GM08714 (cell line): ENCODE data around the gene CACNA1C.

Experiments
- H3K4me3 ChIP-seq: fragments of 200-500 bp; sonication (Bioruptor generic); 2 replicates; pipeline ENCODE4 v1.5.1; 2014; ENCODE audit warnings: mild to moderate bottlenecking, low read length, inconsistent platforms
- ZNF274 ChIP-seq: IDR thresholded peaks from 2 replicates; pipeline ENCODE4 v1.6.1; 2012; ENCODE audit warnings: mild to moderate bottlenecking, low read depth, low read length

Gene CACNA1C

DNA sequence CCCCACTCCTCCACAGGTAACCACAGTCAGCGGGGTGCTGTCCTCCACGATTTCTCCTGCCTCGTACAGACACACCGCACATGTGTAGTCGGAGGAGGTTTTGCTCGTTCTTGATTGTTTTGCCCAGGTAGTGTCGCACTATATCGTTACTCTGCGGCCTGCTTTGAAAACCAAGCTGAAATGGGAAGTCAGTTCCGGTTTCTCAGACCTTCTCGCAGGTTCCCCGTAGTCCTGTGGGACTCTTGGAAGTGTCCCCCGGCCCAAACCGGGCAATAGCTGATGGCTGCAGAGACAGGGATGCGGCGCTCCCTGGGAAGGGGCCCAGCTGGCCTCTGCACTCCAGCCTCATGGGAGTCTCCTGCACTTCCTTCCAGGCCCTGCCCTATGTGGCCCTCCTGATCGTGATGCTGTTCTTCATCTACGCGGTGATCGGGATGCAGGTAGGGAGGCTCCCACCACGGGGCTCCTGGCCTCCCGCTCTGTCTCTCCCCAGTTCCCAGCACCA lies 600.7 kb downstream of the CACNA1C start:
- TF ChIP-seq ZNF274, result no peak
- no peak overlapping the region for H3K4me3 ChIP-seq

DNA sequence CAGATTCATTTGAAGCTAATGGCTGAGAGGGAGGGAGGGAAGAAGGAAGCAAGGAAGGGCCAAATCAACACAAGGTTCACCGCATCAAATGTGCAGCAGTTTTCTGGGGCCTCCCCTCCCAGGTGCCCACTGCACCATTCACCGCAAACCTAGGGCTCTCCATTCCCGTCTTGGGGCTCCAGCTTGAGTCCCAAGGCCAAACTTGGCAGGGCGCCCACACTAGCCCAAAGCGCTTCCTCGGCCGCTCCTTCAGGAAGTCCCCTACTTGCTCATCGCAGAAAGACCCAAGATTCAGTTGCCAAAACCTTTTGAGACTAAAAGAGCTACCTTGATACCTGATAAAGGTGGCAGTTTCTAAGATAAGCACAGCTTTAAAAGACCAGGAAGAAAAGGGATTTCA lies 601.5 kb downstream of the CACNA1C start:
- TF ChIP-seq ZNF274, result no peak
- no peak overlapping the region for H3K4me3 ChIP-seq

DNA sequence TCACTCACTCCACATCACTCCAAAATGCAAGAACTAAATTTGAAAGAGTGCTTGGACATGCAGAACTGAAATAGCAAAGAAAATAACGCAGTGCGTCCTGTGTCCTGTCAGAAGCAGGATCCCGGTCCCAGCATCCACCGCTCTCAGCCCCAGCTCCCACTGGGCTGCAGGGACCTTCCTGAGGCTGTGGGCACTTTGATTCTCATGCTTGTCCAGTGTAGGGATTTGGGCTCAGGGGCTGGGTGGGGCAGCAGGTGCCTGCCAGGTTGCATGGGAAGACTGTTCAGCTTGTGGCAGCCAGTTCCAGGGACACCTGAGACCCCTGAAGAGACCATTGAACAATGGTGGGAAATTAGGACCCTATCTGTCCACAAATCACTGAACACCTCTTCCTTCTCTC lies 602.0 kb downstream of the CACNA1C start:
- H3K4me3 ChIP-seq, result no peak overlapping the region
- no peak for TF ChIP-seq ZNF274

DNA sequence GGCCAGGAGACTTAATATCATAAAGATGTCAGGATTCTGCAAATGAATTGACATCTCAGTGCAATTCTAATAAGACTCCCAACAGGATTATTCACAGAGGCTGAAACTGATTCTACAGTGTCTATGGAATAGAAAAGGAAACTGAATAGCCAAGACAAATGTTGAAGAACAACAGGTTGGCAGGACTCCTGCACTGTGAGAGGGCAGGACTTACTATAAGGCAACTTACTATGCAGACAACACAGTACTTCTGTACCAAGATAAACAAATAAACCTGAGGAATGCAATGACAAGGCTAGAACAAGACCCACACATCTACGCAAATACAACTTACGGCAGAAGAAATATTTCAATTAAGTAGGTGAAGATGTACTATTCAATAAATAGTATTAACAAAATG lies 609.7 kb downstream of the CACNA1C start:
- no peak overlapping the region for H3K4me3 ChIP-seq
- no peak for TF ChIP-seq ZNF274

DNA sequence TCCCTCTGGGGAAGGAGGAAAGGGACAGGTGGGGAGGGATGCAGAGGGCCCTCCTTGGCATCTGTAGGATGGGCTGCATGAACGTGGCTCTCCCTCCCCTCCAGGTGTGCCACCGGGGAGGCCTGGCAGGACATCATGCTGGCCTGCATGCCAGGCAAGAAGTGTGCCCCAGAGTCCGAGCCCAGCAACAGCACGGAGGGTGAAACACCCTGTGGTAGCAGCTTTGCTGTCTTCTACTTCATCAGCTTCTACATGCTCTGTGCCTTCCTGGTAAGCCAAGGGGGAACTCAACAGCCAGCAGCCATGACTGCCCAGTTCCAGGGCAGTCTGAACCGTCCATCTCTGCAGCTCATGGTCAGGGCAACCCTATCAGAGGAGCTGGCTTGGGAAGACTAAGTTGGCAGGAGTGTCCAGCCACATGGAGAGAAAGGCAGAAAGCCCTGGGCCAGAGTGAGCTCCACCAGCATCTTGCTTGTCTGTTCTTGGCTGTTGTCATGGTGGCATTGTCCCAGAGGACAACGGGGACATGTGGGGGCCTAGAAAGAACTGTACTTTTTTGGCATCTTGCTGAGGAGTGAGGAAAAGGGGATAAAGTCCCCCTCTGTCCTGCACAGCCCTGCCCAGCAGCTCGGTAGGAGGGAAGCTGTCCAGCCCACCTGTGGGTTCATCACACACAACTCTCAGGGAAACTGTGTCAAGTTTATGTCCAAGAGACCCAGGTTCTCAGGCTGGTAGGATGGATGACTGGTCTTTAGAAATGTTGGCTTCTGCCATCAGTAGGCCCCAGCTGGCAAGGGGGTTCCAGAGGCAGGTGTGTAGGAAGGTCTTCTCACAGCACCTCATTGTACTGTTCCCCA lies 612.2 kb downstream of the CACNA1C start:
- TF ChIP-seq ZNF274, result no peak
- H3K4me3 ChIP-seq, result no peak overlapping the region

DNA sequence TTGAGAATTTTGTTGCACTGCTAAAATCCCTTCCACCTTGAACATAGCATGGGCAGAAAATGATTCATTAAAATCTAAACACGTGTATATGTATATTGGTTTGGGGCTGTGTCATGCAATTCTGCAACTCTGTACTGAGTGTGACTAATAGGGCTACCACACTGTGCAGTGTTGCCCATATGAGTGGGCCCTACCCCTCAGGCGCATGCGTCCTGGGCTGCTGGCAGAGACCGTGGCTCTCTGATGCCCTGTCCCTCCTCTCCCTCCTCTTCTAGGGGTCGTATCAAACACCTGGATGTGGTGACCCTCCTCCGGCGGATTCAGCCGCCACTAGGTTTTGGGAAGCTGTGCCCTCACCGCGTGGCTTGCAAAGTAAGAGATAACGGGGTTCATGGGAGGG lies 613.6 kb downstream of the CACNA1C start:
- TF ChIP-seq ZNF274, result no peak

DNA sequence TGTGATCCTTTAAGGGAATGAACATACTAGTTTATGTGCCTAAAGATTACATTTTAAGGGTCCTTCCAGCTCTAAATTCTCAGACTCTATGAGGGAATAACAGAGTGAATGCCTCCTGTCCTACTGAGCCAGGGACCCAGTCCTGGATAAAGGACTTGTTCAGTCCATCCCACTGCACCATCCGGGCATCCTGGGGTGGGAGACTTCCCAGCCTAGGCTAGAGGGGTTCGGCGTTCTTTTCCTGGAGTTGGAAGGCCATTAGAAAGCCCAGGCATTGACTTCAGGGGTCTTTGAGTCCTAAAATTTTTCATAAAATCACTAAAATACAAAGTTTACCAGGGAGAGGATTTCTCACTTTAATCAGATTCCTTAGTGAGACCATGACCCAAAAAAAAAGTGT lies 614.1 kb downstream of the CACNA1C start:
- H3K4me3 ChIP-seq, result no peak overlapping the region
- no peak for TF ChIP-seq ZNF274

More for the DNA sequence above, 613.6 kb downstream of the CACNA1C start:
- H3K4me3 ChIP-seq, result no peak overlapping the region

DNA sequence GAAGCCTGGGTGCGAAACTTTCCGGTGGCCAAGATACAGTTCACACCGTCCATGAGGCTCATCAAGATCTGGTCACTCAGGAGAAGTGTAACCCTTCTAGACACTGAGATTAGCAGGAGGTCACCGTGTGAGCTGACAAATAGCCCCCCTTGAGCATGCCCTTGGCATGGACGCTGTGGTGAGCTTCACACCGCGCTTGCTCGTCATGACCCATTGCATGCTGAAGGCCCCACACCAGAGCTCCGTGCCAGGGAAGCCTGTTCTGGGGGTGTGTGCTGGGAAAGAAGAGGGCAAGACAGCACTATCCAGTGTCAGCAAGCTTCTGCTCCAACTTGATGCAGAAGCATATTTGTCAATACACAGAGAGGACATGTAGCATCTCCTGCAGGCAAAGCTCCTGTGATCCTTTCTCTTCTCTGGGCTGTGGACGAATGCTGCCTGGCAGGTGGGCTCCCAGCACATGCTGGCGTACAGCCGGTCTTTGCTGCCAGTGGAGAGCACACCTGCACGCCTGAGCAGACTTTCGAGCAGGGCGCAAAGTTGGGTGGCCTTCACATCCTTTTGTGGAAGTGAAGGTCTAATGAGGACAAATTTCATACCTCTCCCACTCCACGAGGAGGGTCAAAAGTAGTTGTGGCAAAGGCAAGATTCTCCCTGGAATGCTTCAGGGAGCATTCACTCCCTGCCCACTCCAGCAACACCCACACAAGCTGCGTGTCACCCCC lies 615.1 kb downstream of the CACNA1C start:
- no peak overlapping the region for H3K4me3 ChIP-seq
- TF ChIP-seq ZNF274, result no peak

DNA sequence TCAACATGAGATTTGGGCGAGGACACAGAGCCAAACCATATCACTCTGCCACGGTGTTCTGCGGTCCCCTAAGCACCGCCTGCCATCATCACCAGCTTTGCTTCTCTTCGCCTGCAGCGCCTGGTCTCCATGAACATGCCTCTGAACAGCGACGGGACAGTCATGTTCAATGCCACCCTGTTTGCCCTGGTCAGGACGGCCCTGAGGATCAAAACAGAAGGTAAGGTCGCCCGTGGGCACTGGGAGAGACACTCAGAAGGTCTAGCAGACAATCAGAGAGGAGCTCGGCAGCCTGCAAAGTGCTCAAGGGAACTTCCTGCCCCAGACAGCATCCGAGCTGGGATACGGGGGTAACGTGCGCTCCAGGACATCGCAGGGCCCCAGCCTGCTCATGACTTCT lies 616.0 kb downstream of the CACNA1C start:
- H3K4me3 ChIP-seq, result no peak overlapping the region
- TF ChIP-seq ZNF274, result no peak

DNA sequence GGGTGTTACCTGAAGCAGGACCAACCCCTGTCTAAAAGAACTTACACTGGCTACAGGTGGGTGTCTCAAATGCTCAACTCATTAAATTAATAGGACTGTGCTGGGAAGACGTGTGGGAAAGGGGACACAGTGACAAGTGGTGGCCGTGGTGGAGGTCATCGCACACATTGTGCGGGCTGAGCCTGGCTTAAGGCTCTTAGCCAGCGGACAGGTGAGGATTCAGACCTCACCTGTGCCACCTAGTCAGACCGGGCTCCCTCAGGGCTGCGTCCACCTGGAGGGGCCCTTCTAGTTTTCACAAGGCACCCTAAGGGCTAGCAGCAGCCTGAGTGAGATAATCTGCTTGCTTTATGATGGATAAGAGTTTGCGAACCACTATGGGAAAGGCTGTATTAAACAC lies 616.8 kb downstream of the CACNA1C start:
- H3K4me3 ChIP-seq, result no peak overlapping the region
- TF ChIP-seq ZNF274, result no peak

DNA sequence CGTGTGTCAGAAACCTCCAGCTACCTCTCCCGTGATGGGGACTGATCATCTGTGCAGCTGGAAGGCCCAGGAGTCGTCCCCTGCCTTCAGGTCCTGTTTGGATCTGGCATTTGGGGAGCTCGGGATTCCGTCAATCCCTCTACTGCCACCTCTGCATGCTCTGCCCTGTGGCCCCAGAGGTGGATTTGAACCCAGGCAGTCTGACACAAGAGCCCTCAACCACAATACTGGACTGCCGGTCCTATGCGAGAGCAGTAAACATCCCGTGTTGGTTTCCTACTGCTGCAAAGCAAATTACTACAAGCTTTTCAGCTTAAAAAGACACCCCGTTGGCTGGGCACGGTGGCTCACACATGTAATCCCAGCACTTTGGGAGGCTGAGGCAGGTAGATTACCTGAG lies 620.1 kb downstream of the CACNA1C start:
- no peak for TF ChIP-seq ZNF274
- no peak overlapping the region for H3K4me3 ChIP-seq

DNA sequence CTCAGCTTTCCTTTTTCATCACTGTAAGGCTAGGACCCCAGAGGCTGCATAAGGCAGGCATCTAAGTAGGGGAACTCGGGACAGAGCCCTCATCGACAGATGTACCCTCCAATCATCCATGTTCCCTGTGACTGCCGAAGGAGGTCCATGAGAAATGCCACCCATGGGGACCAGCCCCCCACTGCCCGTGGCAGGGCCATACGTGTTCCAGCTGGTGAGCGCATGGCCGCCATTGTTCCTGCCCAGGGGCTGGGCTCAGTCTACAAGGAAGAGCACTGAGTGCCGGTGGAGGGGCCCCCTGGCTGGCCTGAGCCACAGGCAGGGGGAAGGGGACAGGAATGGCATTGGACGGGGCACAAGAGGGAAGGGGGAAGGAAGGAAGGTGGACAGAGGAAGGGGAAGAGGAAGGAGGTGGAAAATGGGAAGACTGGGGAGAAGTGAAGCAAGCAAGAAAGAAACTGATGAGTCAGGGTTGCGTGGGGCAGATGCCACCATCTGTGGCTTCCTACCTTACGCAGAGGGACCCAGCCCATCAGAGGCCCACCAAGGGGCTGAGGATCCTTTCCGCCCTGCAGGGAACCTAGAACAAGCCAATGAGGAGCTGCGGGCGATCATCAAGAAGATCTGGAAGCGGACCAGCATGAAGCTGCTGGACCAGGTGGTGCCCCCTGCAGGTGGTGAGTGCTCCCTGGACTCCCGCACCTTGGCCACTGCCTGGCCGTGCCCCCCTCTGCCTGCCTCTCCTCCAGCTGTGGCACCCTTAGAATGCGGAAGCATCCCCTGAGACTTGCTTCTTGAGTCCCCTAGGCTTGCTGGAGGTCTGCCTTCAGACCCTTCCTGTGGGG lies 621.4 kb downstream of the CACNA1C start:
- H3K4me3 ChIP-seq, result no peak overlapping the region
- TF ChIP-seq ZNF274, result no peak

DNA sequence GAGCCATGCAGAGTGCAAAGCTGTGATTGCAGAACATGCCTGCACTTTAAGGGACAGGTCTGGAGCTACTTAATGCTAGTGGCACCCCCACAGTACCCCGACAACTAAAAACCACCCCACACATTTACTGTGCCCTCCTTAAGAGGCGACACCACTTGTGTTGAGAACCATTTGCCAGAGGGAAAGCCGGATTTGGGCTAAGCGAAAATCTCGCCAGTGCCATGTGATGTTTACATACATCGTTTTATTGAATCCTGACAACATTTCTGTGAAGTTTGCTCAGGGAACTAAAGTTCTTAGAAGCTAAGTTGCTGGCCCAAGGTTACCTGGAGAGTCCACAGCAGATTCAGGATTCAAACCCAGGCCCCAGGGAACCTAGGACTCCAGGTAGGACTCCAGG lies 623.0 kb downstream of the CACNA1C start:
- TF ChIP-seq ZNF274, result no peak

DNA sequence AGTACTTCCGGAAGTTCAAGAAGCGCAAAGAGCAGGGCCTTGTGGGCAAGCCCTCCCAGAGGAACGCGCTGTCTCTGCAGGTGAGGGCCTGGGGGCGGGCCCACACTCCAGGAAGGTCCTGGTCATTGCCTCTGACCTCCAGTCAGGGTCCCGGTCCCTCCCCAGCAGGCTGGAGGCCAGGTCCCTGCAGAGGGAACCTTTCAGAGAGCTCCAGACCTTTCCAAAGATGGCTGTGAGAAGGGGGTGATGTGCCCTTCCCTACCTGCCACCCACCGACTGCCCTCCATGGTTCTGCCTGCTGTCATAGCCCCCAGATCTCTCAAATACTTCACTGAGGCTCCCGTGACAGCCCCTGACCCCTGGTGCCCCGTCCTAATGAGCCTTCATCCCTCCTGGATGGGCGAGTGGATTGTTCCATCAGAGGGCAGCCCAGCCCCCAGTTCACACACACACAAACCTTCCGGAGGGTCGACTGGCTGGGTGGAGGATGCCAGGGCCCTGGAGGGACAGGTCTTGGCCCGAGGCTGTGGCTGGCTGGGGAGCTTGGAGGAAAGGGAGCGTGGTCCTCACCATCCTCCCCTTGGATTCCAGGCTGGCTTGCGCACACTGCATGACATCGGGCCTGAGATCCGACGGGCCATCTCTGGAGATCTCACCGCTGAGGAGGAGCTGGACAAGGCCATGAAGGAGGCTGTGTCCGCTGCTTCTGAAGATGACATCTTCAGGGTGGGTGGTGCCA lies 624.5 kb downstream of the CACNA1C start:
- H3K4me3 ChIP-seq, result no peak overlapping the region
- TF ChIP-seq ZNF274, result no peak

More for the DNA sequence above, 623.0 kb downstream of the CACNA1C start:
- H3K4me3 ChIP-seq, result no peak overlapping the region

DNA sequence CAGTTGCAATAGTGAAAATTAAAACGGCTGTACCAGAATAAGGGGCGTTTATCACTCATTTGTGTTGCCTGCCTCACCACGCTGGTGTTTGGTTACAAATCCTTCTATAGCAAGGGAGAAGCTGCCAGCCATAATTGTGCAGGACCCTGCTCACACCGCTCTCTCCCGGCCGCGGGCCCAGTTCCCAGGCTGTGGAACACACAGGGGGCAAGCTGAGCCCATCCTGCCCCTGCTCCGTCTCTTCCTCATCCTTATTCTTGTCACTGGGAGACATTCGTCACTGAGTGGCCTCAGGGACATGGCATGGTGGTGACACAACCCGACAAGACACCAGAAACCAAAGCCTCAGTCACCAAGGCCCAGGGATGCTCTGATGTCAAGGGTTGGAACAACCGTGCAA lies 625.6 kb downstream of the CACNA1C start:
- no peak overlapping the region for H3K4me3 ChIP-seq
- no peak for TF ChIP-seq ZNF274
